ENCODE measurements around the gene EXOC2. TPM values are rescaled to one million over a fixed set of nuclear protein-coding genes. Genes with fewer than 3 reads are reported as not detected.
"Not testable (repeated sequence)": the region's sequence is repeated elsewhere in the genome, so short reads cannot be mapped to it uniquely, and the experiment has no call there.

EXOC2 gene
- total RNA-seq, 1 donor from 2014 or later: 44.4 TPM

GRCh38 chr6:701215-701614, 8.3 kb upstream of the EXOC2 start:
- no peaks in the 10 kb centered on the region for H3K27me3 ChIP-seq (ENCODE audit: insufficient read depth, low read length)
- H3K9ac ChIP-seq (ENCODE audit: low read length): no peak overlapping the region
- H3K36me3 ChIP-seq (ENCODE audit: insufficient read depth, low read length): no peaks in the 10 kb centered on the region
- no peak for DNase-seq (ENCODE audit: low read depth)
- no peak overlapping the region for H2AFZ ChIP-seq (ENCODE audit: low read depth, low read length)
- no peaks in the 10 kb centered on the region for H3K27me3 Mint-ChIP-seq (ENCODE audit: low read depth, unreplicated experiment)
- H3K79me2 ChIP-seq (ENCODE audit: insufficient read depth, low read length): no peaks in the 10 kb centered on the region
- H4K20me1 ChIP-seq (ENCODE audit: insufficient read depth, low read length): no peaks in the 10 kb centered on the region
- H3K36me3 Mint-ChIP-seq (ENCODE audit: low read depth, unreplicated experiment): peaks cover 4% of the 10 kb centered on the region
- no peak overlapping the region for H3K4me3 Mint-ChIP-seq (ENCODE audit: unreplicated experiment)
- TF ChIP-seq EZH2 (IDR thresholded peaks at IDR 0.05; ENCODE audit: insufficient read depth, low read length): no peak
- TF ChIP-seq, protein P1, sequence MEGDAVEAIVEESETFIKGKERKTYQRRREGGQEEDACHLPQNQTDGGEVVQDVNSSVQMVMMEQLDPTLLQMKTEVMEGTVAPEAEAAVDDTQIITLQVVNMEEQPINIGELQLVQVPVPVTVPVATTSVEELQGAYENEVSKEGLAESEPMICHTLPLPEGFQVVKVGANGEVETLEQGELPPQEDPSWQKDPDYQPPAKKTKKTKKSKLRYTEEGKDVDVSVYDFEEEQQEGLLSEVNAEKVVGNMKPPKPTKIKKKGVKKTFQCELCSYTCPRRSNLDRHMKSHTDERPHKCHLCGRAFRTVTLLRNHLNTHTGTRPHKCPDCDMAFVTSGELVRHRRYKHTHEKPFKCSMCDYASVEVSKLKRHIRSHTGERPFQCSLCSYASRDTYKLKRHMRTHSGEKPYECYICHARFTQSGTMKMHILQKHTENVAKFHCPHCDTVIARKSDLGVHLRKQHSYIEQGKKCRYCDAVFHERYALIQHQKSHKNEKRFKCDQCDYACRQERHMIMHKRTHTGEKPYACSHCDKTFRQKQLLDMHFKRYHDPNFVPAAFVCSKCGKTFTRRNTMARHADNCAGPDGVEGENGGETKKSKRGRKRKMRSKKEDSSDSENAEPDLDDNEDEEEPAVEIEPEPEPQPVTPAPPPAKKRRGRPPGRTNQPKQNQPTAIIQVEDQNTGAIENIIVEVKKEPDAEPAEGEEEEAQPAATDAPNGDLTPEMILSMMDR (IDR thresholded peaks at IDR 0.05; ENCODE audit: insufficient read depth, low read depth, low read length): no peak
- H3K4me2 ChIP-seq (ENCODE audit: low read length): no peak overlapping the region
- no peak for FAIRE-seq
- H3K27ac ChIP-seq (ENCODE audit: low read depth, low read length): no peak overlapping the region
- H3K4me3 ChIP-seq (ENCODE audit: insufficient read depth, low read depth, low read length): no peak overlapping the region
- no peaks in the 10 kb centered on the region for H3K4me1 ChIP-seq (ENCODE audit: insufficient read depth, low read length)
- H3K9me3 Mint-ChIP-seq (ENCODE audit: unreplicated experiment): no peaks in the 10 kb centered on the region
- H3K9me3 ChIP-seq (ENCODE audit: insufficient read depth, low read depth, low read length): no peaks in the 10 kb centered on the region
- H3K4me1 Mint-ChIP-seq (ENCODE audit: low read depth, unreplicated experiment): peaks cover 7% of the 10 kb centered on the region
- H3K27ac Mint-ChIP-seq (ENCODE audit: unreplicated experiment): no peak overlapping the region

- H3K27me3 ChIP-seq (ENCODE audit: insufficient read depth, low read length): no peaks in the 10 kb centered on the region
- TF ChIP-seq, protein P1 (IDR thresholded peaks at IDR 0.05; ENCODE audit: insufficient read depth, low read depth, low read length): no peak
- no peak for TF ChIP-seq EZH2 (IDR thresholded peaks at IDR 0.05; ENCODE audit: insufficient read depth, low read length)
- H3K9ac ChIP-seq (ENCODE audit: low read length): no peak overlapping the region
- H4K20me1 ChIP-seq (ENCODE audit: insufficient read depth, low read length): no peaks in the 10 kb centered on the region
- H3K4me2 ChIP-seq (ENCODE audit: low read length): no peak overlapping the region
- H3K27ac ChIP-seq (ENCODE audit: low read depth, low read length): no peak overlapping the region
- H3K4me3 Mint-ChIP-seq (ENCODE audit: unreplicated experiment): no peak overlapping the region
- no peak overlapping the region for H3K27ac Mint-ChIP-seq (ENCODE audit: unreplicated experiment)
- peaks cover 4% of the 10 kb centered on the region for H3K36me3 Mint-ChIP-seq (ENCODE audit: low read depth, unreplicated experiment)
- H3K9me3 ChIP-seq (ENCODE audit: insufficient read depth, low read depth, low read length): no peaks in the 10 kb centered on the region
- peaks cover 4% of the 10 kb centered on the region for H3K4me1 Mint-ChIP-seq (ENCODE audit: low read depth, unreplicated experiment)
- H2AFZ ChIP-seq (ENCODE audit: low read depth, low read length): no peak overlapping the region
- no peaks in the 10 kb centered on the region for H3K27me3 Mint-ChIP-seq (ENCODE audit: low read depth, unreplicated experiment)
- H3K4me3 ChIP-seq (ENCODE audit: insufficient read depth, low read depth, low read length): no peak overlapping the region
- no peaks in the 10 kb centered on the region for H3K9me3 Mint-ChIP-seq (ENCODE audit: unreplicated experiment)
- DNase-seq (ENCODE audit: low read depth) (no peak), FAIRE-seq (no peak)
- no peaks in the 10 kb centered on the region for H3K79me2 ChIP-seq (ENCODE audit: insufficient read depth, low read length)
- no peaks in the 10 kb centered on the region for H3K36me3 ChIP-seq (ENCODE audit: insufficient read depth, low read length)
- no peaks in the 10 kb centered on the region for H3K4me1 ChIP-seq (ENCODE audit: insufficient read depth, low read length)
These were observed 7.6 kb upstream of the EXOC2 start for GRCh38 chr6:700490-700889.

GRCh38 chr6:699319-699718, 6.4 kb upstream of the EXOC2 start:
- Histone ChIP-seq H3K9ac (ENCODE audit: low read length) (no peak overlapping the region), H3K79me2 (ENCODE audit: insufficient read depth, low read length) (no peaks in the 10 kb centered on the region), H3K36me3 (ENCODE audit: insufficient read depth, low read length) (no peaks in the 10 kb centered on the region), H3K9me3 (ENCODE audit: insufficient read depth, low read depth, low read length) (no peaks in the 10 kb centered on the region), H4K20me1 (ENCODE audit: insufficient read depth, low read length) (no peaks in the 10 kb centered on the region), H2AFZ (ENCODE audit: low read depth, low read length) (no peak overlapping the region), H3K4me1 (ENCODE audit: insufficient read depth, low read length) (no peaks in the 10 kb centered on the region), H3K4me3 (ENCODE audit: insufficient read depth, low read depth, low read length) (no peak overlapping the region), H3K27ac (ENCODE audit: low read depth, low read length) (no peak overlapping the region), H3K4me2 (ENCODE audit: low read length) (no peak overlapping the region), H3K27me3 (ENCODE audit: insufficient read depth, low read length) (no peaks in the 10 kb centered on the region)
- FAIRE-seq (no peak), DNase-seq (ENCODE audit: low read depth) (no peak)
- Mint-ChIP-seq H3K4me1 (ENCODE audit: low read depth, unreplicated experiment) (peaks cover 2% of the 10 kb centered on the region), H3K27me3 (ENCODE audit: low read depth, unreplicated experiment) (no peaks in the 10 kb centered on the region), H3K27ac (ENCODE audit: unreplicated experiment) (no peak overlapping the region), H3K4me3 (ENCODE audit: unreplicated experiment) (no peak overlapping the region), H3K9me3 (ENCODE audit: unreplicated experiment) (no peaks in the 10 kb centered on the region), H3K36me3 (ENCODE audit: low read depth, unreplicated experiment) (peaks cover 4% of the 10 kb centered on the region)
- TF ChIP-seq, protein P1 (IDR thresholded peaks at IDR 0.05; ENCODE audit: insufficient read depth, low read depth, low read length): no peak
- TF ChIP-seq EZH2 (IDR thresholded peaks at IDR 0.05; ENCODE audit: insufficient read depth, low read length): no peak

GRCh38 chr6:694431-695126, 1.6 kb upstream of the EXOC2 start:
- not testable (repeated sequence) for DNase-seq (ENCODE audit: low read depth); H2AFZ ChIP-seq (ENCODE audit: low read depth, low read length); H3K36me3 ChIP-seq (ENCODE audit: insufficient read depth, low read length); H3K27ac ChIP-seq (ENCODE audit: low read depth, low read length); H4K20me1 ChIP-seq (ENCODE audit: insufficient read depth, low read length); H3K4me1 ChIP-seq (ENCODE audit: insufficient read depth, low read length); H3K27me3 Mint-ChIP-seq (ENCODE audit: low read depth, unreplicated experiment); FAIRE-seq; H3K27ac Mint-ChIP-seq (ENCODE audit: unreplicated experiment); H3K9me3 Mint-ChIP-seq (ENCODE audit: unreplicated experiment); H3K4me3 Mint-ChIP-seq (ENCODE audit: unreplicated experiment); H3K9ac ChIP-seq (ENCODE audit: low read length); H3K4me3 ChIP-seq (ENCODE audit: insufficient read depth, low read depth, low read length); H3K9me3 ChIP-seq (ENCODE audit: insufficient read depth, low read depth, low read length); H3K4me2 ChIP-seq (ENCODE audit: low read length); H3K36me3 Mint-ChIP-seq (ENCODE audit: low read depth, unreplicated experiment); H3K27me3 ChIP-seq (ENCODE audit: insufficient read depth, low read length); H3K4me1 Mint-ChIP-seq (ENCODE audit: low read depth, unreplicated experiment)
- H3K79me2 ChIP-seq (ENCODE audit: insufficient read depth, low read length): peaks cover 33% of the 10 kb centered on the region
